ENCODE results near the gene PI4KA.
A peak's percentile ranks its signal among the peaks of the same experiment; 100 is the strongest.

The PI4KA gene

GRCh38 chr22:20792966-20793728, 65.5 kb downstream of the PI4KA start:
- DNase-seq (ENCODE audit: low spot score) = no peak

- no peak for DNase-seq (ENCODE audit: low spot score)
These were observed 66.2 kb downstream of the PI4KA start for GRCh38 chr22:20792221-20792965.

GRCh38 chr22:20788627-20789344, 69.8 kb downstream of the PI4KA start:
- no peak for DNase-seq (ENCODE audit: low spot score)

- no peak for DNase-seq (ENCODE audit: low spot score)
These were observed 70.6 kb downstream of the PI4KA start for GRCh38 chr22:20787746-20788626.

GRCh38 chr22:20787223-20787622, 71.4 kb downstream of the PI4KA start:
- DNase-seq (ENCODE audit: low spot score) = no peak

- DNase-seq (ENCODE audit: low spot score) = no peak
These were observed 72.1 kb downstream of the PI4KA start for GRCh38 chr22:20786536-20786979.

- DNase-seq (ENCODE audit: low spot score) = no peak
These were observed 72.6 kb downstream of the PI4KA start for GRCh38 chr22:20786048-20786447.

- no peak for DNase-seq (ENCODE audit: low spot score)
These were observed 73.2 kb downstream of the PI4KA start for GRCh38 chr22:20785415-20785814.

GRCh38 chr22:20783844-20784723, 74.5 kb downstream of the PI4KA start:
- peak; percentile 67 for DNase-seq (ENCODE audit: low spot score)

GRCh38 chr22:20783300-20783673, 75.3 kb downstream of the PI4KA start:
- DNase-seq (ENCODE audit: low spot score) = no peak

- DNase-seq (ENCODE audit: low spot score) = no peak
These were observed 75.9 kb downstream of the PI4KA start for GRCh38 chr22:20782596-20783299.

- DNase-seq (ENCODE audit: low spot score) = no peak
These were observed 76.5 kb downstream of the PI4KA start for GRCh38 chr22:20782083-20782482.

GRCh38 chr22:20781272-20781990, 77.2 kb downstream of the PI4KA start:
- DNase-seq (ENCODE audit: low spot score) = no peak

GRCh38 chr22:20779818-20780158, 78.8 kb downstream of the PI4KA start:
- no peak for DNase-seq (ENCODE audit: low spot score)

GRCh38 chr22:20779014-20779817, 79.4 kb downstream of the PI4KA start:
- DNase-seq (ENCODE audit: low spot score) = no peak

- DNase-seq (ENCODE audit: low spot score) = peak; percentile 40
These were observed 81.0 kb downstream of the PI4KA start for GRCh38 chr22:20777420-20778177.

GRCh38 chr22:20776624-20777405, 81.8 kb downstream of the PI4KA start:
- no peak for DNase-seq (ENCODE audit: low spot score)

Data from kidney capillary endothelial cell (primary cell).